Gastroesophageal sphincter (tissue), 4 donors: Measurements from ENCODE around the gene SERPINE2. TPM values are rescaled to one million over a fixed set of nuclear protein-coding genes. Genes with fewer than 3 reads are reported as not detected.

Source experiments
- ATAC-seq: fragments of 150-250 bp; one replicate; pipeline ENCODE4 v1.9.1; 2016; ENCODE audit warnings: mild to moderate bottlenecking, moderate library complexity
- H3K27ac ChIP-seq, 4 donors: fragments of 200-600 bp; sonication (generic) in 3 of 4; 1 replicate in 3 of 4; 2 replicates in 1 of 4; pipeline ENCODE4 v1.5.1; 2016 to 2019
- H3K27me3 ChIP-seq: fragments of 200-600 bp; sonication (generic); one replicate; pipeline ENCODE4 v1.5.1; 2019
- H3K36me3 ChIP-seq, 2 donors: fragments of 200-600 bp; sonication (generic); one replicate each; pipeline ENCODE4 v1.5.1; 2019; ENCODE audit warnings: control low read depth in 1 of 2
- H3K4me1 ChIP-seq, 3 donors: fragments of 200-600 bp; sonication (generic); 1 replicate in 2 of 3; 2 replicates in 1 of 3; pipeline ENCODE4 v1.5.1; 2016 to 2019; ENCODE audit warnings: control low read depth in 2 of 3
- H3K4me3 ChIP-seq, 2 donors: fragments of 200-600 bp; sonication (generic); one replicate each; pipeline ENCODE4 v1.5.1; 2019; ENCODE audit warnings: mild to moderate bottlenecking in 1 of 2, moderate library complexity in 1 of 2
- H3K9me3 ChIP-seq, 3 donors: fragments of 200-600 bp; sonication (generic); one replicate each; pipeline ENCODE4 v1.5.1; 2017 to 2019; ENCODE audit warnings: control low read depth in 2 of 3
- EP300 ChIP-seq: sonication (generic); formaldehyde crosslinking; IDR thresholded peaks from one replicate; pipeline ENCODE4 v1.6.1; 2017; ENCODE audit warnings: antibody characterized with exemption, mild to moderate bottlenecking
- POLR2A ChIP-seq, 2 donors: fragments of 450-650 bp; IDR thresholded peaks; one replicate each; pipeline ENCODE4 v1.6.1; 2017; ENCODE audit warnings: antibody characterized with exemption in 2 of 2, mild to moderate bottlenecking in 2 of 2, moderate library complexity in 1 of 2
- POLR2AphosphoS5 ChIP-seq: sonication (generic); formaldehyde crosslinking; IDR thresholded peaks from one replicate; pipeline ENCODE4 v1.6.1; 2017; ENCODE audit warnings: antibody characterized with exemption
- WGBS, 2 donors: methylation state at CpG; one replicate each; pipeline ENCODE4 v1.1.5; 2018; ENCODE audit warnings: low coverage in 1 of 2; 5-methylcytosine and 5-hydroxymethylcytosine counted together
- total RNA-seq, 4 donors: library from RNA; depleted of rRNA; stranded (reverse); fragments of >200 nt; gene quantifications; one replicate each; pipeline ENCODE4 v1.1.0, GENCODE V29; 2016
- TF ChIP-seq, protein P1 (sequence below), 4 experiments: fragments of 200-600 bp in 2 of 4; fragments of 450-650 bp in 2 of 4; sonication (generic) in 1 of 4; IDR thresholded peaks; one replicate each; pipeline ENCODE4 v1.5.1; 2017 to 2019; ENCODE audit warnings: antibody characterized with exemption in 4 of 4, mild to moderate bottlenecking in 2 of 4, moderate library complexity in 2 of 4

The SERPINE2 gene
- total RNA-seq, 4 donors from 2014 or later, result 12.5 to 130 (median 48.6) TPM

GRCh38 chr2:224084266-224084892 is 45.3 kb upstream of the SERPINE2 start:
- no peak overlapping the region for H3K4me3 ChIP-seq
- no peak for ATAC-seq
- H3K4me1 ChIP-seq, result peaks cover 0 to 8% (median 0%) of the 10 kb centered on the region in 3 donors
- WGBS, 2 donors, result 92 to 100% methylated on average over 1 to 2 of the region's 3 CpGs
- no peaks in the 10 kb centered on the region for H3K9me3 ChIP-seq
- TF ChIP-seq POLR2A (IDR thresholded peaks at IDR 0.05) (no peak), EP300 (no peak), POLR2AphosphoS5 (no peak)
- TF ChIP-seq, protein P1, sequence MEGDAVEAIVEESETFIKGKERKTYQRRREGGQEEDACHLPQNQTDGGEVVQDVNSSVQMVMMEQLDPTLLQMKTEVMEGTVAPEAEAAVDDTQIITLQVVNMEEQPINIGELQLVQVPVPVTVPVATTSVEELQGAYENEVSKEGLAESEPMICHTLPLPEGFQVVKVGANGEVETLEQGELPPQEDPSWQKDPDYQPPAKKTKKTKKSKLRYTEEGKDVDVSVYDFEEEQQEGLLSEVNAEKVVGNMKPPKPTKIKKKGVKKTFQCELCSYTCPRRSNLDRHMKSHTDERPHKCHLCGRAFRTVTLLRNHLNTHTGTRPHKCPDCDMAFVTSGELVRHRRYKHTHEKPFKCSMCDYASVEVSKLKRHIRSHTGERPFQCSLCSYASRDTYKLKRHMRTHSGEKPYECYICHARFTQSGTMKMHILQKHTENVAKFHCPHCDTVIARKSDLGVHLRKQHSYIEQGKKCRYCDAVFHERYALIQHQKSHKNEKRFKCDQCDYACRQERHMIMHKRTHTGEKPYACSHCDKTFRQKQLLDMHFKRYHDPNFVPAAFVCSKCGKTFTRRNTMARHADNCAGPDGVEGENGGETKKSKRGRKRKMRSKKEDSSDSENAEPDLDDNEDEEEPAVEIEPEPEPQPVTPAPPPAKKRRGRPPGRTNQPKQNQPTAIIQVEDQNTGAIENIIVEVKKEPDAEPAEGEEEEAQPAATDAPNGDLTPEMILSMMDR (IDR thresholded peaks at IDR 0.05), result no peak
- no peaks in the 10 kb centered on the region for H3K27me3 ChIP-seq
- peak overlapping the region in 2 of 4 donors; percentile 9 to 54 for H3K27ac ChIP-seq
- no peaks in the 10 kb centered on the region for H3K36me3 ChIP-seq

GRCh38 chr2:224083638-224084037 is 44.6 kb upstream of the SERPINE2 start:
- ATAC-seq, result no peak
- WGBS, 2 donors, result 83% methylated on average over 2 of the region's 2 CpGs
- TF ChIP-seq EP300, result no peak
- TF ChIP-seq POLR2A (IDR thresholded peaks at IDR 0.05), result no peak
- TF ChIP-seq, protein P1 (IDR thresholded peaks at IDR 0.05), result no peak
- no peak for TF ChIP-seq POLR2AphosphoS5

GRCh38 chr2:224078656-224079055 is 39.6 kb upstream of the SERPINE2 start:
- no peak overlapping the region for H3K27ac ChIP-seq
- no peak overlapping the region for H3K4me3 ChIP-seq
- H3K27me3 ChIP-seq, result no peaks in the 10 kb centered on the region
- ATAC-seq, result no peak
- TF ChIP-seq EP300 (no peak), POLR2AphosphoS5 (no peak), POLR2A (IDR thresholded peaks at IDR 0.05) (no peak)
- TF ChIP-seq, protein P1 (IDR thresholded peaks at IDR 0.05), result no peak
- whole genome bisulfite sequencing, 2 donors, result 83 to 100% methylated on average over 1 to 4 of the region's 8 CpGs
- no peaks in the 10 kb centered on the region for H3K4me1 ChIP-seq
- no peaks in the 10 kb centered on the region for H3K9me3 ChIP-seq
- no peaks in the 10 kb centered on the region for H3K36me3 ChIP-seq

More at GRCh38 chr2:224083638-224084037, 44.6 kb upstream of the SERPINE2 start:
- no peaks in the 10 kb centered on the region for H3K27me3 ChIP-seq
- no peaks in the 10 kb centered on the region for H3K9me3 ChIP-seq
- peaks cover 0 to 8% (median 0%) of the 10 kb centered on the region in 3 donors for H3K4me1 ChIP-seq
- no peak overlapping the region for H3K27ac ChIP-seq
- no peaks in the 10 kb centered on the region for H3K36me3 ChIP-seq
- no peak overlapping the region for H3K4me3 ChIP-seq

DNA sequence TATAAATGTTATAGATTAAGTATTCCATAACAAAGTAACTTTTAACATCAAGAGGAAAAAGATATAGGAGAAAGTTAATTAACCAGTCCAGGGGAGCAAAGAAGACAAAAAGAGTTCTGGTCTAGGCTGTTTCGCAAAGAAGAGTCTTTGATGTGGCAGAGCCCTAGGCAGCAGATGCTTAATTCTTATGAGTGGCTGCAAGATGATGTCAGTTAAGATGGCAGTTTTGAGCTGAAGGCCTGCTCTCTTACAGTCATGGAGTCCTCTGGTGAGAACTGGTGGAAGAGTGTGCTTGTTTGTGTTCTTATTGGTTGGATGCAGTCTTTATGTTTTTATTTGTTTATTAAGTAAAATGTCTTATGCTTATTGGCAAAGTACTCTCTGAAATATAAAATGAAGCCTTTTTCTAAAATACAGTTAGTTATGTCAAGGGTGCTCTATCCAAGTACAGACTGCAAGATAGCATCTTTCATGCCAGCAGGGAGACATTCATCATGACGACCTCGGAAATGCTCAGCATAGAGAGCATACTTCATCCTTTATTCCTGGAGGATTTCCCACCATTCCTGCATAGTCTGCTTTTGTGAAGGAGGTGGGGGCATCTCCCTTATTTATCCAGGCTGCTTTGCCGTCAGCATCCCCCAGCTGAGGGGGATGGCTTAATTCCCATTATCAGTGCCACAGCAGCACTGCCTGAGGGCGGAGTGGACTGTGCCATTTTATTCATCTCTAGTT is 38.9 kb upstream of the SERPINE2 start:
- no peaks in the 10 kb centered on the region for H3K9me3 ChIP-seq
- TF ChIP-seq EP300 (no peak), POLR2AphosphoS5 (no peak), POLR2A (IDR thresholded peaks at IDR 0.05) (no peak)
- TF ChIP-seq, protein P1 (IDR thresholded peaks at IDR 0.05), result no peak
- ATAC-seq, result no peak
- no peaks in the 10 kb centered on the region for H3K36me3 ChIP-seq
- no peaks in the 10 kb centered on the region for H3K27me3 ChIP-seq
- no peak overlapping the region for H3K4me3 ChIP-seq
- H3K27ac ChIP-seq, result no peak overlapping the region
- 49 to 61% methylated on average over 3 of the region's 5 CpGs for WGBS, 2 donors
- H3K4me1 ChIP-seq, result no peaks in the 10 kb centered on the region
